SU-DHL-6 (cell line): ENCODE results near the gene PIAS3.

Experiments
- H2AFZ ChIP-seq: fragments of 200-600 bp; sonication (generic); 2 replicates; pipeline ENCODE4 v1.6.1; 2014; ENCODE audit warnings: low read depth, mild to moderate bottlenecking, moderate library complexity, mixed read lengths, antibody characterized with exemption, low read length; ENCODE audit not compliant: severe bottlenecking
- H3F3A ChIP-seq: fragments of 200-600 bp; shearing (Covaris generic); 2 replicates; pipeline ENCODE4 v1.6.0; 2016; ENCODE audit warnings: antibody characterized with exemption, mild to moderate bottlenecking; ENCODE audit not compliant: insufficient read depth
- H3K27ac ChIP-seq: fragments of 200-600 bp; sonication (generic); 2 replicates; pipeline ENCODE4 v1.5.1; 2016; ENCODE audit warnings: low read depth, mild to moderate bottlenecking, low read length, moderate library complexity, mixed read lengths
- H3K27me3 ChIP-seq: fragments of 200-600 bp; sonication (generic), shearing (Covaris generic); 2 replicates; pipeline ENCODE4 v1.6.0; 2014; ENCODE audit warnings: mild to moderate bottlenecking, low read length
- H3K36me3 ChIP-seq: fragments of 200-600 bp; sonication (generic); 2 replicates; pipeline ENCODE4 v1.6.1; 2014; ENCODE audit warnings: mild to moderate bottlenecking, low read length, mixed read lengths
- H3K4me2 ChIP-seq: fragments of 300-600, 200-600 bp; shearing (Covaris generic), sonication (generic); 2 replicates; pipeline ENCODE4 v1.6.0; 2014; ENCODE audit warnings: low read length, low read depth, mild to moderate bottlenecking; ENCODE audit not compliant: poor library complexity, severe bottlenecking
- H3K4me3 ChIP-seq: fragments of 200-600 bp; sonication (generic); 2 replicates; pipeline ENCODE4 v1.5.1; 2014; ENCODE audit warnings: antibody characterized with exemption, low read length, mild to moderate bottlenecking, mixed read lengths; ENCODE audit not compliant: insufficient read depth, poor library complexity, severe bottlenecking
- H3K79me2 ChIP-seq: fragments of 200-600 bp; sonication (generic); 2 replicates; pipeline ENCODE4 v1.6.1; 2014; ENCODE audit warnings: mild to moderate bottlenecking, low read length, moderate library complexity; ENCODE audit not compliant: insufficient read depth
- H3K9ac ChIP-seq: fragments of 200-600 bp; sonication (generic); 2 replicates; pipeline ENCODE4 v1.7.0; 2014; ENCODE audit warnings: mild to moderate bottlenecking, low read length
- H3K9me2 ChIP-seq: fragments of 200-600 bp; sonication (generic); replicated peaks from 2 replicates; pipeline ENCODE4 v1.6.1; 2014; ENCODE audit warnings: low read length; ENCODE audit not compliant: insufficient read depth
- H3K9me3 ChIP-seq: fragments of 200-600 bp; sonication (generic); 2 replicates; pipeline ENCODE4 v1.6.1; 2014; ENCODE audit warnings: low read length, mixed read lengths; ENCODE audit not compliant: insufficient read depth
- H4K20me1 ChIP-seq: fragments of 200-600 bp; sonication (generic); 2 replicates; pipeline ENCODE4 v1.6.1; 2014; ENCODE audit warnings: low read depth, mild to moderate bottlenecking, antibody characterized with exemption, low read length, moderate library complexity, mixed read lengths
- EZH2phosphoT487 ChIP-seq: fragments of 200-600 bp; sonication (generic), shearing (Covaris generic); conservative IDR thresholded peaks from 2 replicates; pipeline ENCODE4 v1.6.1; 2018; ENCODE audit warnings: mild to moderate bottlenecking, antibody characterized with exemption, low read length, moderate library complexity, mixed read lengths
- TF ChIP-seq, protein P1 (sequence below): fragments of 200-600 bp; sonication (generic); IDR thresholded peaks from one replicate; pipeline ENCODE4 v1.5.1; 2017; ENCODE audit warnings: antibody characterized with exemption, mild to moderate bottlenecking, low read length, moderate library complexity; ENCODE audit not compliant: insufficient read depth, poor library complexity, severe bottlenecking

The PIAS3 gene

DNA sequence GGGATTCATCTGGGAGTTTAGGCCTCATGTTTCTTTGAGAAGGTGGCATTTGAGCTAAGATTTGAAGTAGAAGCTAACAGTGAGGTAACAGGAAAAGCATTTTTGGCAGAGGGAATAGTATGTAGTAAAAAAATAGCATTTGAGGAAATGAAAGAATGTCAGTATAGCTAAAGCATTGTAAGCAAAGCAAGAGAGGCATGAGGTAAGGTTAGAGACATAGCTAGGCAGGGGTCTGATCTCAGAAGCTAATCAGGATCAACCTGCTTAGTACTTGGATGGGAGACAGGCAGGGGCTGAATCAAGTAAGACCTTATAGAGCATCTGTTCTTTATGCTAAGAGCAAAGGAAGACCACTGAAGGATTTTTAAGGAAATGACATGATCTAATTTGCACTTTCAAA lies 30.9 kb downstream of the PIAS3 start:
- Histone ChIP-seq H3F3A (no peaks in the 10 kb centered on the region), H3K4me2 (no peak overlapping the region), H3K4me3 (no peak overlapping the region), H3K27me3 (no peaks in the 10 kb centered on the region), H4K20me1 (no peaks in the 10 kb centered on the region), H3K27ac (no peak overlapping the region), H3K9me2 (no peaks in the 10 kb centered on the region), H3K9me3 (no peaks in the 10 kb centered on the region), H3K9ac (no peak overlapping the region), H3K36me3 (peaks cover 45% of the 10 kb centered on the region), H3K79me2 (peaks cover 25% of the 10 kb centered on the region), H2AFZ (no peak overlapping the region)
- no peak for TF ChIP-seq EZH2phosphoT487
- TF ChIP-seq, protein P1, sequence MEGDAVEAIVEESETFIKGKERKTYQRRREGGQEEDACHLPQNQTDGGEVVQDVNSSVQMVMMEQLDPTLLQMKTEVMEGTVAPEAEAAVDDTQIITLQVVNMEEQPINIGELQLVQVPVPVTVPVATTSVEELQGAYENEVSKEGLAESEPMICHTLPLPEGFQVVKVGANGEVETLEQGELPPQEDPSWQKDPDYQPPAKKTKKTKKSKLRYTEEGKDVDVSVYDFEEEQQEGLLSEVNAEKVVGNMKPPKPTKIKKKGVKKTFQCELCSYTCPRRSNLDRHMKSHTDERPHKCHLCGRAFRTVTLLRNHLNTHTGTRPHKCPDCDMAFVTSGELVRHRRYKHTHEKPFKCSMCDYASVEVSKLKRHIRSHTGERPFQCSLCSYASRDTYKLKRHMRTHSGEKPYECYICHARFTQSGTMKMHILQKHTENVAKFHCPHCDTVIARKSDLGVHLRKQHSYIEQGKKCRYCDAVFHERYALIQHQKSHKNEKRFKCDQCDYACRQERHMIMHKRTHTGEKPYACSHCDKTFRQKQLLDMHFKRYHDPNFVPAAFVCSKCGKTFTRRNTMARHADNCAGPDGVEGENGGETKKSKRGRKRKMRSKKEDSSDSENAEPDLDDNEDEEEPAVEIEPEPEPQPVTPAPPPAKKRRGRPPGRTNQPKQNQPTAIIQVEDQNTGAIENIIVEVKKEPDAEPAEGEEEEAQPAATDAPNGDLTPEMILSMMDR = no peak

DNA sequence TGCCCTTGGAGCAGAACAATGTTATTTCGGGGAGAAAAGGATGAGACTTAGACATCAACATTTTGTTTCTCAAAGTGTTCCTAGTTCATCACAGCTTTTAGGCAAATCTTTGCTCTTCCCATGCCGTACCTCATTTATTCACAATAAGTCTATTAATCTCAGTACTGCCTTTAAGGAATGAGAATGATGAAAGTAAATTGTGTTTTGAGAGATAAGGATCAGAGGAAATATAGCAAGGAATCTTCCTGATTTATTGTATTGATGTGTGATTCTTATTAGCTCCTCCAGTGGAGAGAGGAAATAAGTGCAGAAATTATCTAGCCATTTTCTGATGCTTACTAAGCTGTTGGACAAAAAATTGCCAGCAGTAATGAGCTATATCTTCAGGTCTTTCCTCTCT lies 32.9 kb downstream of the PIAS3 start:
- no peaks in the 10 kb centered on the region for H3K9me3 ChIP-seq
- peak overlapping the region; percentile 97 for H3K4me2 ChIP-seq
- no peaks in the 10 kb centered on the region for H3K27me3 ChIP-seq
- peaks cover 41% of the 10 kb centered on the region for H3K36me3 ChIP-seq
- no peak overlapping the region for H3K9ac ChIP-seq
- no peaks in the 10 kb centered on the region for H3F3A ChIP-seq
- H4K20me1 ChIP-seq = no peaks in the 10 kb centered on the region
- TF ChIP-seq, protein P1 = no peak
- no peak for TF ChIP-seq EZH2phosphoT487
- no peak overlapping the region for H3K27ac ChIP-seq
- peaks cover 25% of the 10 kb centered on the region for H3K79me2 ChIP-seq
- H2AFZ ChIP-seq = no peak overlapping the region
- H3K4me3 ChIP-seq = no peak overlapping the region
- H3K9me2 ChIP-seq = no peaks in the 10 kb centered on the region

DNA sequence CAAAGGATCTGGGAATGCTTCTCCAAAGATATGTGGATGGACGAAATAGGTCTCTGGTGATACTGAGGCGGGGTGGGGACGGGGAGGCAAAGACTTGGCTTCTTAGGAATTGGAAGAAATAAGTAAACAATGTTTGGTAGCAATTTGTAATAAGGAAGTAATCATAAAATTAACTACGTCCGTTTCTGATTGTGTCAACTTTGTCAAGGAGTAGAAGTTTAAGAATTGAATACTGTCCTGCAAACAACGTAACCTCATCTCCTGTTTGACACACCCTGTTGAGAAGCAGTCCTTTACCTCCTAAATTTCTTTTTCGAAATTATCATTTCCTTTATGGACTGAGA lies 34.4 kb downstream of the PIAS3 start:
- Histone ChIP-seq H4K20me1 (no peaks in the 10 kb centered on the region), H3K9ac (peak overlapping the region; percentile 84), H3K9me3 (no peaks in the 10 kb centered on the region), H2AFZ (peak overlapping the region; percentile 91), H3K36me3 (peaks cover 33% of the 10 kb centered on the region), H3K4me3 (peak overlapping the region; percentile 81), H3K9me2 (no peaks in the 10 kb centered on the region), H3K4me2 (peak overlapping the region; percentile 97), H3F3A (no peaks in the 10 kb centered on the region), H3K79me2 (peaks cover 25% of the 10 kb centered on the region), H3K27ac (peak overlapping the region; percentile 55), H3K27me3 (no peaks in the 10 kb centered on the region)
- TF ChIP-seq EZH2phosphoT487 = no peak
- TF ChIP-seq, protein P1 = no peak
